Activated T-cell treated with anti-CD3 and anti-CD28 coated beads for 24 hours (primary cell): ENCODE measurements around the gene MAPKAPK5.
"Not testable (repeated sequence)": the region's sequence is repeated elsewhere in the genome, so short reads cannot be mapped to it uniquely, and the experiment has no call there.

ENCODE experiments used
- DNase-seq: peaks from one replicate; pipeline ENCODE4 v3.0.0-alpha.2; 2020; ENCODE audit warnings: low read depth

Gene MAPKAPK5

DNA sequence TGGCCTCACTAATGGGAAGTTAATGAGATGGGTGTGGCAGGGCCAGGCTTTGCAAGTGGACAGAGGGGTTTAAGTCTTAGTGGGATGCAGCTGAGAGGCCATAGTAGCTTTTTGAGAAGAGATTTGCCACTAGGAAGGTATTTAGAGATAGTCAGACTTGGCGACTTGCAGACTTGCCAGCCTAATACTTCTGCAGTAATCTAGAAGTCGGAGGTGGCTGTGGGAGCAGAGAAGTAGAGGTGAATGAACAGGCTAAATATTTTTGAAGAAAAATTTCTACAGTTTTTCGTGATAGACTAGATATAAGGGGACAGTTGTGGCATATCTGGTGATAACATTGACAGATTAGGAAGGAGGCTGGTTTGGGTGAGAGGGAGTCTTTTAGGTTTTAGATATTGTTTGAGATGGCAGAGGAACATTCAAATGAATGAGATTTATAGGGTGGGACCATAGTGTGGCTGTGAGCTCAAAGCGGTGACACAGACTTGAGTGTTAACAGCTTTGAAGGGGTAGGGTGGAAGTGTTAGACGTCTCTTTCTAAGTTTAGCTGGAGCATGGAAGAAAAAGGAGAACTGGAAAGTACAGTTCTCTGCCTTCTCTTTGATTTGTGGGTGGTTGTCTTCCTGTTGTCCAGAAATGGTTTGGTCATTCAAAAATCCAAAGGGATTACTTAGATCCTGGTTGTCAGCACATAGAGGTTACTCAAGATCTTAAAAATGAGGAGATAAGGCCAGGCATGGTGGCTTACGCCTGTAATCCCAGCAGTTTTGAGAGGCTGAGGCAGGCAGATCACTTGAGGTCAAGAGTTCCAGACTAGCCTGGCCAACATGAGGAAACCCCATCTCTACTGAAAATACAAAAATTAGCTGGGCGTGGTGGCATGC, 44.9 kb downstream of the MAPKAPK5 start:
- no peak for DNase-seq

DNA sequence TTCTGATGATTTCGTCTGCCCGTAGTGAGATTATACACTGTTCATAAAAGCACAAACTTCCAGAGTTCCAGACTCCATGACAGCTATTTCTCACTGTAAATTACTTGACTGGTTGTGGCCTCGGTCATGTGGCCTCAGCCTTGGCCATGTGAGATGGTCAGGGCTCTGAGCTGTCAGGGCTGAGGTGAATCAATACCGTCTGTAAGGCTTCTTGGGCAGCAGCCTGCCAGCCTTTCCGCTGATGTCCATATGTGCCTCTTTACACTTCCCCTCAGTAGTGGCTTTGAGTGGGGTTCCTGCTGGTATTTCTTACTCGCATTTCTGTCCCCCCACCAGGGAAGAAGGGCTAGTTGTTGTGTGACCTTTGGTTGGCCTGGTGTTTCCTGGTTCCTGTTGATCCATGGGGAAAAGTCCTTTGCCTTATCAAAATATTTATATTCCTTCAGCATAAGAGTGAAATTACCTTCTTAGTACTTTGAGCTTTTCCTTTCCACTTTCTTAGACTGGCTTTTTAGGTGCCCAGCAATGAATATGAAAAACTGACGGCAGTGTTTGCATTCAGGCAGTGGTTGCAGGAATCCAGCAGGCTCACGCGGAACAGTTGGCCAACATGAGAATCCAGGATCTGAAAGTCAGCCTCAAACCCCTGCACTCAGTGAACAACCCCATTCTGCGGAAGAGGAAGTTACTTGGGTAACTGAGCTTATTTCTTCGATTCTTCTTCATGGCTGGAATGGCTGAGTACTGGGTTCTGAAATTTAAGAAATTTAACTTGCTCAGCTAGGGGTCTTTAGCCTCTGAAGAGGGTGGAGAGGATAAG, 46.1 kb downstream of the MAPKAPK5 start:
- DNase-seq = no peak

DNA sequence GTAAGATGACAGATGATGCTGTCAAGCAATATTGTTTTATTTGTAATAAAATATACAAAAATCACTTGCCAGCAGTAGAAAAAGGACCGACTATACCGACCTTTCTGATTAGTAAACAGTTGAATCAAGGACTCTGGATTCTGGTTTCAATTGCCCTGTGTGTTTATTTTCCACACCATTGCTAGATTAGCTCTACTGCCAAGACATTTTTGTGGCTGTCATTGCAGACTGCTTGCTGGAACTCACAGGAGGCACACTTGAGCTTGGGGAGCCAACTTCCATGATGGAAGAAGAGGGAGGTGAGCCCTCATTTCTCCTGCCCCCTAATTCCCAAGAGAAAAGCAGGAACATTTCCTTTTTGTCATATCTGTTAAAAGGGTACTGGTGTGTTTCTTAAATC, 51.3 kb downstream of the MAPKAPK5 start:
- no peak for DNase-seq

DNA sequence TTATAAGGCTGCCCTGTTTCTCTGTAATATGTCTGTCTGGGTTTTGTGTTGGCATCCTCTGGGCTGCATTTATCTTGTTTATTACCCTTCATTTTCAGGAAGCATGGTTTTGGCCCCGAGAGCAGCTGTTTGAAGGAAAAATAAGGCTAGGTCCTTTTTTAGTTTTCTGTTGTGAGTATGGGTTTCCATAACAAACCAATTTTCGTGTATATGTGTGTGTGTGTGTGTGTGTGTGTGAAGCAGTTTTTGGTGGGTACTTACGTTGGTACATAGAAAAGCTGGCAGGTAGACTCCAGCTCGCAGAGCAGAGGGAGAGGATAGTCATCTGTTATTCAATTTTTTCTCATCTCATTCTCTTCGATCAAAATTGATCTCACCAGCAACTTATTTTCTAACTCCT, 52.5 kb downstream of the MAPKAPK5 start:
- DNase-seq = no peak

DNA sequence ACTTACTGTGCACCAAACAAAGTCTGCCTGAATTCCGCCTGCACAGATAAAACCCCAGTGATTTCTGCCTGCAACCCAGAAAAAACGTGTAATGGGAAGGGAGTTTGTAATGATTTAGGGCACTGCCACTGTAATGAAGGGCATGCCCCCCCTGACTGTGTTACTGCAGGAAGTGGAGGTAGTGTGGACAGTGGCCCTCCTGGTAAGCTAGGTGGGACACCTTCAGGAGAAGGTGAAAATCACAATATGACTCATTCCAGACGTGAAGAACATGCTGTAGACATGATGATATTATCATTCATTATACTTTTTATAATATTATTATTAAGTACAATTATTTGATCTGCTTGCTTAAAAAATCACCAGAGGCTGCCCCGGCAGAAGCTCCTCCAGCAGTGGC, 59.2 kb downstream of the MAPKAPK5 start:
- DNase-seq = no peak

DNA sequence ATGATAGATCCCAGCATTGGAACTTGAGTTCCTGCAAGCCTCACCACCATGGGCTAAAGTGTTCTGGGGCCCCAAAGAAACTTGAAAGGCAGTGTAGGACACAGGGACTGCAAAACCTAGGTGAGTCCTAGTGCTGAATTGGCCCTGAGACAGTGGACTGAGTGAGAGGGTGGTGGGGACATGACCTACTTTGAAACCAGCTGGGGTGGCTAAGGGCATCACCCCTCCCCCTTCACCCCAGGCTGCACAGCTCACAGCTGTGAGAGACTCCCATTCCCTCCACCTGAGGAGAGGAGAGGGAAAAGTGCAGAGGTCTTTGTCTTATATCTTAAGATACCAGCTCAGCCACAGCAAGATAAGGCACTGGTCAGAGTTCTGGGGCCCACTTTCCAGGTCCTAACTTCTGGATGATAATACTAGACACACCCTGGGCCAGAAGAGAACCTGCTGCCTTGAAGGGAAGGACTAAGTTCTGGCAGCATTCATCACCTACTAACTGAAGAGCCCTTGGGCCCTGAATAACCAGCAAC, 62.5 kb downstream of the MAPKAPK5 start:
- DNase-seq = no peak

DNA sequence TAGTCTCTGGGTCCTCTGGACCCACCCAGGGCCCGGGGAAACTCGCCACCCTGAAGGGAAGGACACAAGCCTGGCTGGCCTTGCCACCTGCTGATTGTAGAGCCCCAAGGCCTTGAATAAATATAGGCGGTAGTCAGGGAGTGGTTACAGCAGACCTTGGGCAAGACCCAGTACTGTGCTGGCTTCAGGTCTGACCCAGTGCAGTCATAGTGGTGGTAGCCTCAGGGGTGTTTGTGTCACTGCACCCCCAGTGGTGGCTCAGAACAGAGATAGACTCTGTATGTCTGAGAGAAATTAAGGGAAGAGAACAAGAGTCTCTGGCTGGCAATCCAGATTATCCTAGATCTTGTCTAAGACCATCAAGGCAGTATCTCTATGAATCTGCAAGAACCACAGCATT, 63.5 kb downstream of the MAPKAPK5 start:
- DNase-seq = no peak

DNA sequence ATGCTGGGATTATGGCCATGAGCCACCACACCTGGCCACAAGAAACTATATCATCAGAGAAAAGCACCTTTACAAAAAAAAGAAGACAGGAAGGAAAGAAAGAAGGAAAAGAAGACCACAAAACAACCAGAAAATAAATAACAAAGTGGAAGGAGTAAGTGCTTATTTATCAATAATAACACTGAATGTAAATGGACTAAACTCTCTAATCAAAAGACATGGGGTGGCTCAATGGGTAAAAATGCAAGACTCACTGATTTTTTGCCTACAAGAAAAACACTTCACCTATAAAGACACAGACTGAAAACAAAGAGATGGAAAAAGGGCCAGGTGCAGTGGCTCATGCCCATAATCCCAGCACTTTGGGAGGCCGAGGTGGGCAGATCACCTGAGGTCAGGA, 65.7 kb downstream of the MAPKAPK5 start:
- no peak for DNase-seq

DNA sequence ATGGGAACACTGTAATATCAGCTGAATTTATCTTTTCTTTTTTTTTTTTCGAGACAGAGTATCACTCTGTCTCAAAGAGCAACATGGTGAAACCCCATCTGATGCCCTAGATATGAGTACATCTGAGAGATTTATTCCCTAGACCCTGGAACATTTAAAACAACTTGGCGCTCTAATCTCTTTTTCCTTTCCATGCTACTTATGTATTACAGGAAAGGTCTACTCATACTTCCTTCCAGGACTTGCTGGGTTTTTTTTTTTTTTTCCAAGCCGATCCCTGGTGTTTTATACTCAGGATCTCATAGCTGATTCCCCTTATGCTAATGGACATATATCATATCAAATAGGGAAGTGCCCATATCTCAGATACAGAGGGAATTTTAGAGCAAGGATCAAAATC, 83.1 kb downstream of the MAPKAPK5 start:
- no peak for DNase-seq

DNA sequence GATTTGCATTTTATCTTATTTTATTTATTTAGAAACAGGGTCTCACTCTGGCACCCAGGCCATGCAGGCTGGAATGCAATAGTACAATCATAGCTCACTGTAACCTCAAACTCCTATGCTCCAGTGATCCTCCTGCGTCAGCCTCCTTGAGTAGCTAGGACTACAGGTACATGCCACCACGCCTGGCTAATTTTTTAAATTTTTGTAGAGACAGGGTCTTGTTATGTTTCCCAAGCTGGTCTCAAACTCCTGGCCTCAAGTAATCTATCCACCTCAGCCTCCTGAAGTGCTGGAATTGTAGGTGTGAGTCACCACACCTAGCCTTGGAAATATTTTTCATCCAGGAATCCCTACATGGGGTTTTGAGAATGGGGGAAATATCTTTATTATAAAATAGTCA, 84.6 kb downstream of the MAPKAPK5 start:
- no peak for DNase-seq

DNA sequence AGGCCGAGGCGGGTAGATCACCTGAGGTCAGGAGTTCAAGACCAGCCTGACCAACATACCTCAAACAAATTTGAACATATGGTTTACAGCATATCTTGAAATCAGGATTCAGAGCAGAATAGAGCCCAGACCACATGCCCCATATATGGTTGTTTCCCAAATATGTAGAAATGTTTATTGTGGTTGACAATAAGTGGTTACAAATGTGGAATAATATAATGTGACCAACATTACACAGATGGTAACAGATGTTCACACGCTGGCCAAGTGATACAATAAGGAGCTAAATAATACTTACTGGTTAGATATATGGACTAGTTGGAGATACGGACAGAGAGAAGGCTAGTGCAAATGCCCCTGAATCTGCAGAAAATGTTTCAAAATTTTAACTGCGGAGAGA, 85.3 kb downstream of the MAPKAPK5 start:
- no peak for DNase-seq

DNA sequence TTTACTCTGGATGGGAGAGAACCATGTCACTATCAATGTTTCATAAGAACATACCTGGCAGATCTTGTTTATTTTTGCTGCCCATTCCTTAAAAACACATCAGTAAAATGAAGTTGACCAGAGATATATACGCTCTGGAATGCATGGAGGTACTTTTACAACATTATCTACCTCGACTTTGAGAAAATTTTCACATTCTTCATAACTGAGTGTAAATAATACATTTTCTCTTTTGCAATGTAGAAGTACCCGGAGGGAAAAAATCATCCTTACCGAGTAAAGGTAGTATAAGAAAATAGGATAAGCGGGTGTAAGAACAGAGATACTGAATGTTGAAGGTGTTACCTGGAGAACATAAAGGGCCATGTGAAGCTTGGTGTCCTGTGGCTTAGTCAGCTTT, 90.2 kb downstream of the MAPKAPK5 start:
- no peak for DNase-seq

DNA sequence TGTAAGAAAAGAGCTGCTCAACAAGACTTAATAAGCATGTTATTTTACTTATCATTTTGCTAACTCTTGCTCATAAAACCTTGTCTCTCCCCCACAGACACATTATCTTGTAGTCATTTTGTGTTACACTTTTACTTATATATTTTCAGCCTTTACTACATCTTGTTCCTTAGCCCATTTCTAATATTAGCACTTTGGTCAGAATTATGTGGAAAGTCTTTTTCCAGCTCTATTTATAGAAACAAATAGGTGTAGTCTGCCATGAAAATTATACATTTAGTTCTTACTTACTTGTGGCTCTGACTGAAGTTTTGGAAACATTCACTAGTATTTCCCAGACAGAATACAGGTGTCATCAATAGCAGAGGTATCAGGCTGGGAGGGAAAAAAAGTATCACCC, 94.8 kb downstream of the MAPKAPK5 start:
- no peak for DNase-seq

DNA sequence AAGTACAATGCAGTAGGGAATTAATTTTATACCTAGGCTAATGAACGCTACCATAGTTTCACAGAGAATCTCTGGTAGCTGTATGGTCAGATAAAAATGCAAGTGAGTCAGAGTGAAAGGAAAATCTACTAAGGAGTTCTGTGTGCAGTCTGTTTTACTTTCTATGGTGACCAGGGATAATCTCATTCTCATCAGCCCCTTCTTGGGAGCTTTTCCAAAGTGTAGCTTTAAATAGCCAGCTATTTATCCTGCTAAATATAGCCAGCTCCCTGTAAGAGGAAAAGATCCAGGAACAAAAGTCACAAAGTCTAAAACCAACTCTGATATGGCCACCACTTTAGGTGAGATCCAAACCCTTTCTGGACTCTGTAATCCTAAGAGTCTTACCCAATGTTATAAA, 95.4 kb downstream of the MAPKAPK5 start:
- no peak for DNase-seq

DNA sequence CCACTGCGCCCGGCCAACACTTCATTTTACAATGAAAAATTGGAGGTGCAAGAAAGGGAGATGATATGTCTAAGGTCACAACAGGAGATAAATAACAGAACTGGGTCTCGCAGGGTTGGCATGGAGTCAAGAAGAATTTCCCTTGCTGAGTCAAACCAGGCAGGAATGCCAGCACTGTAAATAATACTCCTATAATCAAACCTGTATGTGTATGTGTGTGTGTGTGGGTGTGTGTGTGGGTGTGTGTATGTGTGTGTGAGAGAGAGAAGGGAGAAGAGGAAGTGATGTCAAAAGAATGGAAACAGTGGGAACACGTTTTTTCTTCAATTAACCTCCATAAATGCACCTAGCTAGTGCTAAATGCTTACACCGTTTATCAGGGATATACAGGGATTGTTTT, 100.5 kb downstream of the MAPKAPK5 start:
- DNase-seq = no peak

DNA sequence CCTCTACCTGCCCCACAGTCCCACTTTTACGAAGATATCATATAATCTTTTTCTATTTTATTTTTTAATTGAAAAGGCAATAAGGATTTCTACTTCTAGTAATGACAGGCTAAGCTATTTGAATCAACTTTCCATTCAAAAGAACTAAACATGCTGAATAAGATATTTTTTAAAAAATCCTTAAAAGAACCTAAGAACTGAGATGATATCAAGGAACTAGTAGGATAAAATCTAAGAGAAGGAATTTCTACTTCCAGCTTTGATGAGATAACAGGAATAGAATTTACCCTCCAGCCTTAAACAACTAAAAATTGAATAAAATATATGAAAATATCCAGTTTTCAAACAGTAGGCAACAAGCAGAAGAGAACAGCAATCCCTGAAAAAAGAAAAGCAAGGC, 101.9 kb downstream of the MAPKAPK5 start:
- no peak for DNase-seq

DNA sequence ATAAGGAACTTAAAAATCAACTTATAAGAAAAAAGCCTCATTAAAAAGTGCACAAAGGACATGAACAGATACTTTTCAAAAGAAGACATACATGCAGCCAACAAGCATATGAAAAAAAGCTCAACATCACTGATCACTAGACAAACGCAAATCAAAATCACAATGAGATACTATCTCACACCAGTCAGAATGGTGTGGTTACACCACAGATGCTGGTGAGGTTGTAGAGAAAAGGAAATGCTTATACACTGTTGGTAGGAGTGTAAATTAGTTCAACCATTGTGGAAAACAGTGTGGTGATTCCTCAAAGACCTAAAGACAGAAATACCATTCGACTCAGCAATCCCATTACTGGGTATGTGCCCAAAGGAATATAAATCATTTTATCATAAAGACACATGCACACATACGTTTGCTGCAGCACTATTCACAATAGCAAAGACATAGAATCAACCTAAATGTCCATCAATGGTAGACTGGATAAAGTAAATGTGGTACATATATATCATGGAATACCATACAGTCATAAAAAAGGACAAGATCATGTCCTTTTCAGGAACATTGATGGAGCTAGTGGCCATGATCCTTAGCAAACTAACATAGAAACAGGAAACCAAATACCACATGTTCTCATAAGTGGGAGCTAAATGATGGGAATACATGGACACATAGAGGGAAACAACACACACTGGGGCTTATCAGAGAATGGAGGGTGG, 109.1 kb downstream of the MAPKAPK5 start:
- not testable (repeated sequence) for DNase-seq
